Activated CD8-positive, alpha-beta memory T cell treated with anti-CD3 and anti-CD28 coated beads for 1 hour (primary cell): ENCODE results near the gene RBM19.

Experiments used
- DNase-seq, 2 donors: peaks; one replicate each; pipeline ENCODE4 v3.0.0-alpha.2; 2020; ENCODE audit warnings: low read depth in 1 of 2; ENCODE audit errors: extremely low read depth in 1 of 2

RBM19 gene

GRCh38 chr12:113988976-113989375 is 22.9 kb upstream of the RBM19 start:
- DNase-seq, result no peak

- no peak for DNase-seq
Measured at GRCh38 chr12:113988064-113988451, 21.9 kb upstream of the RBM19 start.

GRCh38 chr12:113987261-113988063 is 21.3 kb upstream of the RBM19 start:
- no peak for DNase-seq

GRCh38 chr12:113984464-113984863 is 18.3 kb upstream of the RBM19 start:
- DNase-seq, result no peak

GRCh38 chr12:113983777-113984448 is 17.8 kb upstream of the RBM19 start:
- DNase-seq, result no peak

GRCh38 chr12:113983265-113983664 is 17.1 kb upstream of the RBM19 start:
- no peak for DNase-seq

- no peak for DNase-seq
Measured at GRCh38 chr12:113981876-113982275, 15.8 kb upstream of the RBM19 start.

GRCh38 chr12:113980537-113981337 is 14.6 kb upstream of the RBM19 start:
- no peak for DNase-seq

- DNase-seq, result no peak
Measured at GRCh38 chr12:113980054-113980453, 13.9 kb upstream of the RBM19 start.

GRCh38 chr12:113978080-113978479 is 12.0 kb upstream of the RBM19 start:
- no peak for DNase-seq

- DNase-seq, result no peak
Measured at GRCh38 chr12:113974006-113974405, 7.9 kb upstream of the RBM19 start.

GRCh38 chr12:113973109-113973904 is 7.2 kb upstream of the RBM19 start:
- no peak for DNase-seq

- DNase-seq, result no peak
Measured at GRCh38 chr12:113971392-113971791, 5.3 kb upstream of the RBM19 start.

- DNase-seq, result no peak
Measured at GRCh38 chr12:113970211-113970610, 4.1 kb upstream of the RBM19 start.

GRCh38 chr12:113967368-113967767 is 1.2 kb upstream of the RBM19 start:
- no peak for DNase-seq

- no peak for DNase-seq
Measured at GRCh38 chr12:113962733-113963132, 3.4 kb downstream of the RBM19 start.

- no peak for DNase-seq
Measured at GRCh38 chr12:113961921-113962710, 4.0 kb downstream of the RBM19 start.

GRCh38 chr12:113960030-113960429 is 6.1 kb downstream of the RBM19 start:
- no peak for DNase-seq

- DNase-seq, result no peak
Measured at GRCh38 chr12:113959096-113959495, 7.0 kb downstream of the RBM19 start.

- DNase-seq, result no peak
Measured at GRCh38 chr12:113958108-113958507, 8.0 kb downstream of the RBM19 start.
